ENCODE data around the gene IPO5. TPM values are rescaled to one million over a fixed set of nuclear protein-coding genes. Genes with fewer than 3 reads are reported as not detected.

IPO5 gene
- total RNA-seq, 1 donor from 2014 or later = 154 TPM

DNA sequence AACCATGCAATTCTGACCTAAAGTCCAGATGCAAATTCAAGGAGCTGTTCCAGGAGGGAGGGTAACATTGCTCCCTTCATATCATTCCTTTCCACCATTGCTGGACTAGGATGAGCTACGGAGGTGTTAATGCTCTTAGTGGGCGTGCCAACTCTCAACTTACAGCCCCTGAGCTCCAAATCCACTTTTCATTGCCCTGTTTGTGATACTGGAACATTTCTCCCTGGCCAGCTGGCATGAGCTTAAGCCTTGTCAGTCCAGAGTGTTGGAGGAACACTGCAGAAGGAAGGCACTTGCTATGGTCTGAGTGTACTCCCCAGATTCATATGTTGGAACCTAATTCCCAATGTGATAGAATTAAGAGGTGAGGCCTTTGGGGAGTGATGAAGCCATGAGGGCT is 119.0 kb downstream of the IPO5 start:
- H3K27ac ChIP-seq (ENCODE audit: low read depth, low read length) = no peak overlapping the region
- no peaks in the 10 kb centered on the region for H3K9me3 ChIP-seq (ENCODE audit: insufficient read depth, low read depth, low read length)
- TF ChIP-seq, protein P1, sequence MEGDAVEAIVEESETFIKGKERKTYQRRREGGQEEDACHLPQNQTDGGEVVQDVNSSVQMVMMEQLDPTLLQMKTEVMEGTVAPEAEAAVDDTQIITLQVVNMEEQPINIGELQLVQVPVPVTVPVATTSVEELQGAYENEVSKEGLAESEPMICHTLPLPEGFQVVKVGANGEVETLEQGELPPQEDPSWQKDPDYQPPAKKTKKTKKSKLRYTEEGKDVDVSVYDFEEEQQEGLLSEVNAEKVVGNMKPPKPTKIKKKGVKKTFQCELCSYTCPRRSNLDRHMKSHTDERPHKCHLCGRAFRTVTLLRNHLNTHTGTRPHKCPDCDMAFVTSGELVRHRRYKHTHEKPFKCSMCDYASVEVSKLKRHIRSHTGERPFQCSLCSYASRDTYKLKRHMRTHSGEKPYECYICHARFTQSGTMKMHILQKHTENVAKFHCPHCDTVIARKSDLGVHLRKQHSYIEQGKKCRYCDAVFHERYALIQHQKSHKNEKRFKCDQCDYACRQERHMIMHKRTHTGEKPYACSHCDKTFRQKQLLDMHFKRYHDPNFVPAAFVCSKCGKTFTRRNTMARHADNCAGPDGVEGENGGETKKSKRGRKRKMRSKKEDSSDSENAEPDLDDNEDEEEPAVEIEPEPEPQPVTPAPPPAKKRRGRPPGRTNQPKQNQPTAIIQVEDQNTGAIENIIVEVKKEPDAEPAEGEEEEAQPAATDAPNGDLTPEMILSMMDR (IDR thresholded peaks at IDR 0.05; ENCODE audit: insufficient read depth, low read depth, low read length) = no peak
- TF ChIP-seq EZH2 (IDR thresholded peaks at IDR 0.05; ENCODE audit: insufficient read depth, low read length) = no peak
- H3K4me3 ChIP-seq (ENCODE audit: insufficient read depth, low read depth, low read length) = no peak overlapping the region
- DNase-seq (ENCODE audit: low read depth) = no peak
- H3K4me2 ChIP-seq (ENCODE audit: low read length) = no peak overlapping the region
- Mint-ChIP-seq H3K4me3 (ENCODE audit: unreplicated experiment) (no peak overlapping the region), H3K4me1 (ENCODE audit: low read depth, unreplicated experiment) (no peaks in the 10 kb centered on the region), H3K27me3 (ENCODE audit: low read depth, unreplicated experiment) (peaks cover 10% of the 10 kb centered on the region), H3K36me3 (ENCODE audit: low read depth, unreplicated experiment) (no peaks in the 10 kb centered on the region), H3K27ac (ENCODE audit: unreplicated experiment) (no peak overlapping the region), H3K9me3 (ENCODE audit: unreplicated experiment) (no peaks in the 10 kb centered on the region)
- no peaks in the 10 kb centered on the region for H3K4me1 ChIP-seq (ENCODE audit: insufficient read depth, low read length)
- H4K20me1 ChIP-seq (ENCODE audit: insufficient read depth, low read length) = no peaks in the 10 kb centered on the region
- H3K79me2 ChIP-seq (ENCODE audit: insufficient read depth, low read length) = no peaks in the 10 kb centered on the region
- H3K9ac ChIP-seq (ENCODE audit: low read length) = no peak overlapping the region
- FAIRE-seq = no peak
- no peaks in the 10 kb centered on the region for H3K27me3 ChIP-seq (ENCODE audit: insufficient read depth, low read length)
- no peak overlapping the region for H2AFZ ChIP-seq (ENCODE audit: low read depth, low read length)
- H3K36me3 ChIP-seq (ENCODE audit: insufficient read depth, low read length) = no peaks in the 10 kb centered on the region

Other genes starting within 250 kb of the IPO5 start
- gene FARP1, start 189.4 kb downstream of the IPO5 start, total RNA-seq = 99.9 and 128 TPM in 2 replicates
- not detected in 2 replicates for gene RNF113B, start 223.6 kb downstream of the IPO5 start, total RNA-seq

Data from astrocyte (in vitro differentiated cells and primary cell).